SIG-M5 treated with dmso at 0.1 percent for 504 hours (cell line): ENCODE data around the gene MPST.
A peak's percentile ranks its signal among the peaks of the same experiment; 100 is the strongest.

Experiments used
- DNase-seq: peaks from one replicate; lab custom pipeline; 2025; ENCODE audit not compliant: unreplicated experiment; lab: John Stamatoyannopoulos, UW

MPST gene

DNA sequence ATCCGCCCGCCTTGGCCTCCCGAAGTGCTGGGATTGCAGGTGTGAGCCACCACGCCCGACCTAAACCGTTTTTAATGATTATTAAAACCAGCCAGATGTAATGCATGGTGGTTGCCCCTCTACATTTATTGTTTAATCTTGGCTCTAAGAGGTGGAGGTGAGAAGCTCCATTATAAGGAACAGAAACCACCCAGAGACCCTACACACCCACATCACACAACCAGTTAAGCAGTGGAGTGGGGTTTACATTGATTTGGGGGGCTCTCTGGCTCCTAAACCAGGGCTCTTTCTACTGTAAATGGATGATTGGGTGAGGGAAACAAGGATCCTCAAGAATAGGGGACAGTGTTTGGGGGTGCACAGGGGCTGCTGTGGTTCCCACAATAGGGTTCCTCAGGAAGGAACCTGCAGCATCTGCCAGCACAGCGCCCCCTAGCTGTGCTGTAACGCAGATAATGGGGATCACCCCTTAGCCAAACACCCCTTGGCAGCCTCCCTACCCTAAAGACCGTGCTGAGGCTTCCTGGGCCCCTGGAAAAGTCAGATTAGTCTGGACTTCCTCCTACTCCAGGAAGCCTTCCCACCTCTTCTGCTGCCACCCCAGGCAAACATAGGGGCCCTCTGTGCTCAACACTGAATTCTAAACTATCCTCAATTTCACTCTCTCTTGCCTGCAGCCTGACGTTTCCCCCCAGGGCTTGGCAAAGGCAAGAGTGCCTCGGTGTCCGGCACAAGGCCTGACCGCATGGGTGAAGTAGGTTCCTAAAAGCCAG lies 2.4 kb downstream of the MPST start:
- DNase-seq: no peak

DNA sequence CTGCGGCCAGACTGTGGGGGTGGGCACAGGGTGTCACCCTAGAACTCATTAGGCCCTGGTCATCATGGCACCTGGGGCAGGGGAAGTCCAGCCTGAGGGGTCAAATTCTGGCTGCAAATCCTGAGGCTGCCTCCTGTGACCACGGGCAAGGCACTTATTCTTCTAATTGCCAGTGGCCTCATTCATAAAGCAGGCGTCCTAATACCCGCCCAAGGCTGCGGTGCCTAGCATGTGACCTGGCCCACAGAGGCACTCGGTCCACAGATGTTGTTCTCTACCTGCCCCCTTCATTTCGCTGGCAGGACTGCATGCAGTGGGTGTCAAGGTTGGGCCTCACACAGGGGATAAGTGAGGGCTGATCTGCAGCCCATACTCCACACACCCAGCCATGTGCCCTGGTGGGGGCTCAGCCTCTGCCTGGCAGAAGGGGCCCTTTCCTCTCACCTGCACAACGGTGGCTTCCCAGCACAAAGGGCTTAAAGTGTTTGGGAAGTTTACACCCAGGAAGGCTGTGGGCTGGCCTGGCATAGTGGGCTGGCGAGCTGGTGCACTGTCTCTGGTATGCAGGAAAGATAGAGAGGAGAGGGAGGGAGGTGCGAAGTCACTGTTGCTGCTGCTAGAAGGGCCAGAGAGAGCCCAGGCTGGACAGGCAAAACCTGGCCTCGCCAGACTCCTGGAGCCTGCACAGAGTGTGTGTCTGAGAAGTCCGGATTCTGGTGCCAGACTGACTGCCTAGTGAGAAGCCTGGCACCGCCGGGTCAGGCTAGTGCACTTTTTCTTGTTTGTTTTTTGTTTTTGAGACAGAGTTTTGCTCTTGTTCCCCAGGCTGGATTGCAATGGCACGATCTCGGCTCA lies 3.2 kb downstream of the MPST start:
- no peak for DNase-seq

DNA sequence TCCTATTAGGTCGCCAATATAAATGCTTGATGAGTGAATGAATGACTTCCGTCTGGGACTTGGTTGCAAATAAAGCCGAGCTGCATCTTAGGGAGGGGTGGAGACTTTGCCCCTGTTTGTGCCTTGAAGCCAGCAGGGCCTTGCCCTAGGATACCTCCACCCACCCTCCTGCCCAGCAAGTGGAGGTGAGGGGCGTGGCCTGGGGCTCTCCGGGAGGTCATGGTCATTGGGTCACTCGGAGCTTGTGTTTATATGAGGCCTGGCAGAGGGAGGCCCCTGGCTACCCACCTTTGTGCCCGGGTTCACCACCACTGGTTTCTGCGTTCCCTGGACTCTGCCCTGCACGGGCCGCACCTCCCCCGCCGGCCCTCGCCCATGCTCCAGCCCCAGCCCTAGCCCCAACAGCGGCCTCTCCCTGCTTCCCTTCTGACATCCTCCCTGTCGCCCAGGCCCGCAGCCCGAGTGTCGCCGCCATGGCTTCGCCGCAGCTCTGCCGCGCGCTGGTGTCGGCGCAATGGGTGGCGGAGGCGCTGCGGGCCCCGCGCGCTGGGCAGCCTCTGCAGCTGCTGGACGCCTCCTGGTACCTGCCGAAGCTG lies 4.3 kb downstream of the MPST start:
- DNase-seq: no peak

DNA sequence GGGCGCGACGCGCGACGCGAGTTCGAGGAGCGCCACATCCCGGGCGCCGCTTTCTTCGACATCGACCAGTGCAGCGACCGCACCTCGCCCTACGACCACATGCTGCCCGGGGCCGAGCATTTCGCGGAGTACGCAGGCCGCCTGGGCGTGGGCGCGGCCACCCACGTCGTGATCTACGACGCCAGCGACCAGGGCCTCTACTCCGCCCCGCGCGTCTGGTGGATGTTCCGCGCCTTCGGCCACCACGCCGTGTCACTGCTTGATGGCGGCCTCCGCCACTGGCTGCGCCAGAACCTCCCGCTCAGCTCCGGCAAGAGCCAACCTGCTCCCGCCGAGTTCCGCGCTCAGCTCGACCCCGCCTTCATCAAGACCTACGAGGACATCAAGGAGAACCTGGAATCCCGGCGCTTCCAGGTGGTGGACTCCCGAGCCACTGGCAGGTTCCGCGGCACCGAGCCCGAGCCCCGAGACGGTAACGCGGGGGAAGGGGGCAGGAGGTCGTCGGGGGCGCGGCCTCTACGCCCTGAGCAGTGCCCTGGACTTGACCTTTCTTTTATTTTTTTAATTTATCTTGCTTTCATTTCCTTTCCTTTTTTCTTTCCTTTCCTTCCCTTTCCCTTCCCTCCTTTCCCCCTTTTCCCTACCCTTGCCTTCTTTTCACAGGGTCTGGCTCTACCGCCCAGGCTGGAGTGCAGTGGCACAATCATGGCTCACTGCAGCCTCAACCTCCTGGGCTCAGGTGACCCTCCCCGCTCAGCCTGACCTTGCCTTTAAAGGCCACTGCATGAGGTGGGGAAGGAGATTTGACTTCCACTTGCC lies 5.0 kb downstream of the MPST start:
- no peak for DNase-seq

DNA sequence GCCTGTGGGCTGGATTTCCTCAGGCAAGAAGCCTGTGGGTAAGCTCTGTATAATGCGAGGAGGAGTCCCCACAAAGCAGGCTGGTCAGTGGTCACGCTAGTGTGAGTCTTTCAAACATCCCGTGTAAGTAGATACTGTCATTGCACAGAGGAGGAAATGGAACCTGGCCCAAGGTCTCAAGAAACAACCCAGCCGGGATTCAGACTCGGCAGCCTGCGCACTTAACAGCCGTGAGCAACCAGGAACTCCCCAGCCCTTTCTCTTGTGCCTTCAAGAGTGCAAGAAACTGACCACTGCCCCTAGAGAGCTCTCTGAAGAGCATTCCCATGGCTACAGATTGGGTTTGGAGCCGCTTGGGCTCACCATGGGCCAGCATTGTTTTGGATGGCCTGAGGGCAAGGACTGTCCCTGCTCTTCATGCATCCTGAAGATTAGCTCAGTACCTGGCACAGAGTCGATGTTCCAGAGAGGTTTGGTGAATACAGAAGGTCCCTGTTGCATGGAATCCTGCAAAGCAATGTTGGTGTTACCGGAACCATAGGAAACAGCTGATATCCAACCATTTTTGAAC lies 6.0 kb downstream of the MPST start:
- DNase-seq: no peak

DNA sequence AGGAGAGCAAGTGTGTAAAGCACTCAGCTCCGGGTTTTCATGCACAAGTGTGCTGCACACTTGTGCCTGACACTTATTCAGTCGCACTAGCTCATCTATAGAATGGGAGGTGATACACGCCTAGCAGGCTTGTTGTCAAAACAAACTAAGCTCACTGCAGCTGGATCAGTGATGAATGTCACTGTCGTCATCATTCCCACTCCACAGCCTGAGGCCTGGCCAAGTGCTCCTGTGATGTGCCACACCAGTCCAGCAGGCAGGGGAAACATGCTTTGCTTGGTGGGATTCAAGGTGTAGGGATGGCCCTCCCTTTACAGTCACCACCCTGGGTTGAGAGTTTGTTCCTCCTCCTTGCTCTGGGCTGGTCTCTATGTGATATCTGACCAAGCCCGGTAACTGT lies 6.8 kb downstream of the MPST start:
- DNase-seq: no peak

DNA sequence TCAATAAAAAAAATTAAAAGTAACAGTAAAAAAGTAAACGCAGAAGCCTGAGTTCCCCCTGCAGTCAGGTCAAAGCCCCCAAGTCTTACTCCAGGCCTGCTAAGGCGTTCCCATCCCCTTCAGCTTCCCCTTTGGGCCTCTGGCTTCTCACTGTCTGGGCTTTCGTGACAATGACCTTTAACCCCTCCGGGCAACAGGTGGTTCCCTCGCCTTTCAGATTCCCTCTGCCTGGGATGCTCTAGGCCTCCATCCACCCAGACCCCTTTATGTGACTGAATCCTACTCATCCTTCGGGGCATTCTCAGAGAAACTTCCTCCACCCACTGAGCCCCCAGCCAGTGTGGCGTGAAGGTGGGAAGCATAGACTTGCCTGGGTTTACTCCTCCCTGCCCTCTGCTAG lies 8.0 kb downstream of the MPST start:
- no peak for DNase-seq

DNA sequence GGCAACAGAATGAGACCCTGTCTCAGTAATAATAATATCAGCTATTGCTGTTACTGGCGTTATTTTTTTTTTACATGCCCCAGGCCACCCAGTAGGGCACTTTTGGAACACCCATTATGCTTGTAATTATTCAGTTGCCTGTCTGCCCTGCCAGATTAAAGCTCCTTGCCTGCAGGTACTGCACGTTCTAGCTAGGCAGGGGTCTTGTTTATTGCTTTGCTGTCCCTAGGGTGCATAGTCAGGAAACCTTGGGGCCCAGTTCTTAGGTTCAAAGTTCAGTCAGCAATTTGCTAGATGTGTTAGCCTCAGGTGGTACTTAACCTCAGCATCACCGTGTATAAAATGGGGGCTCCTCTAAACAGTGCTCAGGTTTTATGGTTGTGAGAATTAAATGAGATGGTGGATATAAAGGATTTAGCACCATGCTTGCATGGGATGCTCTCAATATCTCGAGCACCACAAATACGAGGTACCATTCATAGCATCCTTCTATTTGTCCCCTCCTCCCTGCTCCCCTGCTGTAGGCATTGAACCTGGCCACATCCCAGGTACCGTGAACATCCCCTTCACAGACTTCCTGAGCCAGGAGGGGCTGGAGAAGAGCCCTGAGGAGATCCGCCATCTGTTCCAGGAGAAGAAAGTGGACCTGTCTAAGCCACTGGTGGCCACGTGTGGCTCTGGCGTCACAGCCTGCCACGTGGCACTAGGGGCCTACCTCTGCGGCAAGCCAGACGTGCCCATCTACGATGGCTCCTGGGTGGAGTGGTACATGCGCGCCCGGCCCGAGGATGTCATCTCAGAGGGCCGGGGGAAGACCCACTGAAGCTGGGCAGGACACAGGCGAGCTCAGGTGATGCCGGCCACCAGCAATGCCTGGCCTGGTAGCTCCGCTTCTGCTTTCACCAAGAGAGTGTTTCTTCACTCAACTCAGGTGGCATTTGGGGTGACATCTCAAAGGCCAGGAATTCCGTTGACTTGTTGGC lies 9.4 kb downstream of the MPST start:
- no peak for DNase-seq

DNA sequence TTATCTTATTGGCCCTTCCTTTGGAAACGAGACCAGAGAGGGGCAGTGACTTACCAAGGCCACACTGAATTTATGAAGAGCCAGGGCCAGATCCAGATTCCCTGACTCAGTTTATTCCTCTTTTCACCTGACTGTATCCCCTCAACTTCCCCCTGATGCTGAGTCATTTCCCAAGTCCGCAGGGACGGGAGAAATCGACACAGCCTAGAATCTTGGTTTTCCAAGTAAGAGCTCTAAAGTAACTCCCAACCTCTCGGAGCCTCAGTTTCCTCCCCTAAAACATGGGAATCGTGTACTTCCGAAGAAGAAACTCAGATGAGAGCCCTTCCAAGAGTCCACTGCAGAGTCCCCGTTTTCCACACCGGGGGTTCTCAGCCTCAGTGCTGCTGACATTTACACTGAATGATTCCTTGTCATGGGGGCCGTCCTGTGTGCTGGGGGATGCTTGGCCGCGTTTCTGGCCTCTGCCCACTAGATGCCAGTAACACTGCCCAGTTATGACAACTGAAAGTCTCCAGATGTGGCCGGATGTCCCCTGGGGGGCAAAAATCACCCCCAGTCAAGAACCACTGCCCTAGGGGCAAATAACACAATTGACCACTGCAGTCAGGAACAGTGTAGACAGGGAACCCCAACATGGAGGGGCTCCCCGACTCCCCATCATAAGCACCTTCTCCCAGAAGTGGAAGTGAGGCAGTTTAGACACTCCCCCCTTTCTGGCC lies 11.2 kb downstream of the MPST start:
- no peak for DNase-seq

DNA sequence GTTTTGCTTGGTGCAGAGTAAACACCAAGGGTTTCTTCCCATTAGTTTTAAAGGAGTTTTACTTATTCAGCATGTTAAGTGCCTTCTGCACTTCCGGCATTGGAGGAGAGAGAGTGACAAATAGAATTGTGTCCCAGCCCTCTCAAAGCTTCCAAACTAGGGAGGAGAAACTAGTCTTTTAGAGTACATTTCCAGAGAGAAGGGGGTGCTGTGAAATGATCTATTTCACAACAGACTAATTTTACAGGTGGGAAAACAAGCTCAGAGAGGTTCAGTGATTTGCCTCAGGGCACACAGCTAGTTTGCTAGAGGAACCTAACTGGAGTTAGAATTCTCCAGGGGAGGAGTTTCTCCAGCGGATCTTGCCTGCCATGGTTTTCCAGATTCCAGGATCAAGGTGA lies 12.6 kb downstream of the MPST start:
- DNase-seq: no peak

DNA sequence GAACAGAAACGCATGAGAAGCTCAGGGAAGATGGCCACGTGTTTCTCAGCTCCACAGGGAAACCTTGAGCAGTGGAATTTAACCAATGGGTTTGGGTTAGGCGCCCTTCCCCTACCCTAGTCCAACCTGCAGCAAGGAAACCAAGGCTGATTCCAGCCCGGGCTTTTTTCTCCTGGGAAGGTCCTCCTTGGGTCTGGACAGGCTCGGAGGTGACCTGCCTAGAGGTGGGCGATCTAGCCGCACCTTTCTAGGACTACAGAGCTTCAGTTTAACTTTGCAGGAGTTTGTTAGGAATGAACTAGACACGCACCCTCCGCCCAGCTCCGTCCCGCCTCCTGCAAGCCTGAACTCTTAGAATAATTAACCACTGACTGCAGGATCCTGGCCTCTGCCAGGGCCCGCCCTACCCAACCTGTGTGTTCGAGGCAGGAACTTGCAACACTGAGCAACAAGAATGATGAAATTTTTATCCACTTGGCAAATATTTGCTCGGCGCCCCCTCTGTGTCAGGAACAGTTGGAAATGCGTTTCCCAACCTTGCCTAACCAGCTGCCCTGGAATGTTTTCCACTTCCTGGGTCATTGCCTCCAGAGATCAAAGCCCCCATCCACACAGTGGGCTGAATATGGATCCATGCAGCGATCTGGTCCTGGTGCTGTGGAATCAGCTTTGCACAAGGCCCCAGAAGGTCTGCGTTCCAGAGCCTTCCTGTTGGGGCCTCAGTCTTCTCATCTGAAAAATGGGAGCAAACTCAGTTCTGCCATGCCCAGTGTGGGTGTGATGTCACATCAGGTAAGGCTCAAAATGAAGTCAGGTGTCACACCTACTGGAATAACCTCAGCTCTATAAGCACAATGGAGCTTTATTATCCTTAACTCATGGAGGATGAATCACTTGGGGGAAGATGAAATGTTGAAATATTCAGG lies 13.3 kb downstream of the MPST start:
- DNase-seq: peak; percentile 88

DNA sequence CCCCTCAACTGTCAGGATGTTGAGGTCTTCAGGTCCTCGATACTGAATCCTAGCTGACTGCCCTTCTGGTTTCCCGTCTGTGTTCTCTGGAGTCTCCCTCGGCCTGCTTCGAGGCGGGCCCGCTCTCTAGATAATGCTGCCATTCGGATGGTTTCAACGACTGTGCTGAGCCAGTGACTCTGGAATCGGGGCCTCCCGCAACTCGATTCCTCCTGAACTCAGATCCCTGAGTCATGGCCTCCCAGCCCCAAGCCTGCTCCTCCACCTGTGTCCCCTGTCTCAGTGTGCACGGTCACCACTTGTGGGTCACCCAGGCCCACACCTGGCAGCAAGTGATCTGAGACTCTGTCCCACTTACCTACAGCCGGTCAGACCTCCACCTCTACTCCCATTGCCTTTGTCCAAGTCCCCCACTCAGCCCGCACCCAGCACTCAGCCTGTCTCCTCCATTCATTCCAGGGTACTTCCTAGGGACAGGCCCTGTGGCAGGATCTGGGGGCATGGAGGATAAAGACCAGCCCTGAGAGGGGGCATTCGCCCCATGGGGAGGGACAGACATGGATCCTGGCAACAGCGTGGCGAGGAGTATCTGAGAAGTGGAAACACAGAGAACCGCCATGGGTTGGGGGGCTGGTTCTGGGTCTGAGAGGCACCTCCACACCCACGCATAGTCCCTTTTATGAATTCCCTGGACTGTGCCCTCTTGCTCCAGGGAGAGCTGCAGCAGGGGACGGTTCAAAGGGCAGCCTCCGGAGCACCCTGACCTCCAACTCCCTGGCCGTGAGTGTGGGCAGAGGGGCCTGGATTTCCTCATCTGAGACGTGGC lies 14.3 kb downstream of the MPST start:
- no peak for DNase-seq

DNA sequence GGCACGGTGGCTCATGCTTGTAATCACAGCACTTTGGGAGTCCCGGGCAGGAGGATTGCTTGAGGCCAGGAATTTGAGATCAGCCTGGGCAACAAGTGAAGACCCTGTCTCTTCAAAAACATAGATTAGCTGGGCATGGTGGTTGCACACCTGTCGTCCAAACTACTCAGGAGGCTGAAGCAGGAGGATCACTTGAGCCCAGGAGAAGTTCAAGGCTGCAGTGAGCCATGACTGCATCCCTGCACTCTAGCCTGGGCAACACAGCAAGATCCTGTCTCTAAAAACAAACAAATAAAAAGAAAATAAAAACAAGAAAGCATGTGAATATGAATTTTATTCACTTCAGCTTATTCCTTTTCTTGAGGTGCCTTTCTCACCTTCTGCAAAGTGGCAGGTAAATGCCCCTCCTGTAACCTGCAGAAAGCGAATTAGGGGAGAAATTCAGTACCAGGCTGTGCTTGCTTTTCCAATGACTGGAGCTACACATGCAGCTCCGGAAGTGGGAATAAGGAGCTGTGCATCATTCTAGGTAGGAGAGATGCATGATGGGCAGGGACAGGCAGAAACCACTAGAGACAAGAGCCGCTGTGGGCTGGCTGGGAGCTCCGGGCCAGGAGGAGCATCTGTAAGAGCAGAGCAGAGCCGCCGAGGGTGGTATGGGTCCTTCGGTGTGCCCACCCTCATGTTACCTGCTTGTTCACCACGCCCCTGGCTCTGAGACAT lies 17.3 kb downstream of the MPST start:
- DNase-seq: no peak

DNA sequence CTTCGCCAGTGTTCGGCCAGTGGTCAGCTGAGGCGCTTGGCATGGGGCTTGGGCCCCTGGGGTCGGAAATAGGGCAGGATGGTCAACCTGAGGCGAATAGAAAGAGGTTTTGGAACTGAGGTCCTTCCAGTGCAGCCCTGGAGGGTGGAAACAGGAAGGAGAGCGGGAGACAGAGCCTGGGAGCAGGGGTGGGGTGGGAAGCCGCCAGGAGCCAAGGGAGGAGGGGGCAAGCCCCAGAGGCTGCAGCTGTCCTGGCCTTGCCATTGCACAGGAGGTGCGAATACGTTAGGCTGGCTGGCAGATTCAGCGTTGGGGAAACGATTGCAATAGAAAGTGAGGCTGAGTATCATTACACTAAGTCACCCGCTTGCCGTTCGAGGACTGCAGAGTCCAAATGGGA lies 18.1 kb downstream of the MPST start:
- no peak for DNase-seq

DNA sequence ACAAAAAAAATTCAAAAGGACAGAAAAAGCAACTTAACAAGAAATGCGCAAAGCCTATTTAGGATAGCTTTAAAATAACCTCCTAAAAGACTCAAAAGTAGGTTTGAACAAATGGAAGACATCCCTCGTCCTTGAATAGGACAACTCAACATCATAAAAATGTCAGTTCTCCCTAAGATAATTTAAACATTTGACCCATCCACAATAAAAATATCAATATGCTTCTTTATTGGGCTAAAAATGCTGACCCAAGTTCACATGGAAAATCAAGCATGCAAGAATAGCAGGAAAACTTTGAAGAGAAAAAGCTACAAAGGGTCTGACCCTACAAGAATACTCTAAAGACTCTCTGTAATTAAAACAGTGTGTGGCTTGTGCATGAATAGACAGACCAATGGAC lies 19.9 kb downstream of the MPST start:
- no peak for DNase-seq

DNA sequence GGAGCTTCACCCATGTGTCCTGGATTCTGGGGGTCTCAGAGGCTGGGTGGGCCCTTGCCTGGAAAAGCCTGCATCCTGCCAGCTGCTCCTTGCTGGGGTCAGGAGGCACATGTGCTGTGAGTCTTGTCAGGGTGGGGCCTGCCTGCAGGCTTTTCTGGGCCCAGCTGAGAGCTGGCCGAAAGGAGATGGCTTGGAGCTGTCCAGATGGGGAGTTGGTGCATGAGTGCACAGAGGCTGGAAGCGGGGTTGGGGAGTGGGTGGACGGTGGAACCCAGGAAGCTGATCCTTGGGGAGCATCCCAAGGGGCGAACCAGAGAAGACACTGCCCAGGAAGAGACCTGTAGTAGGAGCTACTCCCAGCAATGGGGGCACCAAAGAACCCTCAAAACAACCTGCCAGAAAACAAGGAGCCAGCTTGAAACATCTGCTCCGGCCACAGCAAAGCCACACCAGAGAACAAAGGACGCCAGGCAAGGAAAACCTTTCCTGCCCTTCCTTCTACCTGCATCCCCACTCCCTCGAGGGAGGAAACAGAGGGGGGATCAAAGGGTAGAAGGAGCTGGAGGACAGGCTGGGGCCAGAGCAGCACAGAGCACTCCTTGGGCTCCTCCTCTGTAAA lies 23.8 kb downstream of the MPST start:
- DNase-seq: no peak
